GM23338 (cell line): ENCODE data around the gene SHISAL2A. TPM values are rescaled to one million over a fixed set of nuclear protein-coding genes. Genes with fewer than 3 reads are reported as not detected.

Source experiments
- ATAC-seq: fragments of 200-7000 bp; cut with Tn5 transposase; 3 replicates; pipeline ENCODE4 v1.9.1; 2020
- DNase-seq: peaks from one replicate; pipeline ENCODE4 v3.0.0-alpha.2; 2015; ENCODE audit warnings: low spot score
- H2AFZ ChIP-seq: fragments of 200-600 bp; sonication (generic); 2 replicates; pipeline ENCODE4 v1.8.0; 2016; ENCODE audit warnings: antibody characterized with exemption, mild to moderate bottlenecking, moderate library complexity
- H3F3A ChIP-seq: fragments of 200-600 bp; sonication (generic); replicated peaks from 2 replicates; pipeline ENCODE4 v1.8.0; 2017; ENCODE audit warnings: antibody characterized with exemption, mixed run types, low read depth
- H3K27ac ChIP-seq: fragments of 200-600 bp; sonication (generic); 2 replicates; pipeline ENCODE4 v1.6.1; 2016; ENCODE audit warnings: low read depth
- H3K27me3 ChIP-seq: fragments of 200-600 bp; sonication (generic); 2 replicates; pipeline ENCODE4 v1.8.0; 2016; ENCODE audit warnings: mild to moderate bottlenecking, mixed run types, moderate library complexity; ENCODE audit not compliant: insufficient read depth
- H3K36me3 ChIP-seq: fragments of 200-600 bp; sonication (generic); 2 replicates; pipeline ENCODE4 v1.8.0; 2016; ENCODE audit warnings: mild to moderate bottlenecking; ENCODE audit not compliant: insufficient read depth
- H3K4me1 ChIP-seq: fragments of 200-600 bp; sonication (generic); 2 replicates; pipeline ENCODE4 v1.8.0; 2016; ENCODE audit warnings: mild to moderate bottlenecking, moderate library complexity; ENCODE audit not compliant: insufficient read depth
- H3K4me2 ChIP-seq: fragments of 200-600 bp; sonication (generic); 2 replicates; pipeline ENCODE4 v1.7.1; 2017; ENCODE audit warnings: mixed run types
- H3K4me3 ChIP-seq: fragments of 200-600 bp; sonication (generic); 2 replicates; pipeline ENCODE4 v1.6.1; 2016; ENCODE audit warnings: mixed run types
- H3K79me2 ChIP-seq: fragments of 200-600 bp; sonication (generic); replicated peaks from 2 replicates; pipeline ENCODE4 v1.8.0; 2017; ENCODE audit warnings: mild to moderate bottlenecking; ENCODE audit not compliant: insufficient read depth
- H3K9me2 ChIP-seq: fragments of 200-600 bp; sonication (generic); 2 replicates; pipeline ENCODE4 v1.8.0; 2017; ENCODE audit not compliant: insufficient read depth
- H4K20me1 ChIP-seq: fragments of 200-600 bp; sonication (generic); replicated peaks from 2 replicates; pipeline ENCODE4 v1.8.0; 2017; ENCODE audit warnings: mild to moderate bottlenecking; ENCODE audit not compliant: insufficient read depth
- H3K27ac Mint-ChIP-seq: 2 replicates; pipeline ENCODE4 v1.8.0; 2020; ENCODE audit warnings: inconsistent platforms, mild to moderate bottlenecking, moderate library complexity, mixed read lengths
- H3K27me3 Mint-ChIP-seq: 3 replicates; pipeline ENCODE4 v1.8.0; 2022; ENCODE audit warnings: low read depth, mild to moderate bottlenecking, moderate library complexity, mixed read lengths, inconsistent platforms; ENCODE audit not compliant: insufficient read depth, poor library complexity
- H3K36me3 Mint-ChIP-seq: 3 replicates; pipeline ENCODE4 v1.8.0; 2021; ENCODE audit warnings: low read depth, mild to moderate bottlenecking, inconsistent platforms, moderate library complexity, mixed read lengths
- H3K4me1 Mint-ChIP-seq: 3 replicates; pipeline ENCODE4 v1.8.0; 2020; ENCODE audit warnings: mild to moderate bottlenecking, inconsistent platforms, mixed read lengths
- H3K4me3 Mint-ChIP-seq: 3 replicates; pipeline ENCODE4 v1.8.0; 2021; ENCODE audit warnings: moderate library complexity, mild to moderate bottlenecking, inconsistent platforms, mixed read lengths
- H3K9me3 Mint-ChIP-seq: 3 replicates; pipeline ENCODE4 v1.8.0; 2020; ENCODE audit warnings: moderate library complexity, mild to moderate bottlenecking, inconsistent platforms, mixed read lengths
- ETS1 ChIP-seq: IDR thresholded peaks from 2 replicates; pipeline ENCODE4 v1.6.1; 2016; ENCODE audit warnings: antibody characterized with exemption
- EZH2 ChIP-seq: fragments of 200-600 bp; sonication (generic); IDR thresholded peaks from one replicate; pipeline ENCODE4 v1.8.0; 2017; ENCODE audit warnings: antibody characterized with exemption, mild to moderate bottlenecking, low read depth; ENCODE audit not compliant: unreplicated experiment
- EZH2phosphoT487 ChIP-seq: fragments of 200-600 bp; sonication (generic); IDR thresholded peaks from one replicate; pipeline ENCODE4 v1.8.1; 2018; ENCODE audit warnings: antibody characterized with exemption; ENCODE audit not compliant: unreplicated experiment
- JUNB ChIP-seq: IDR thresholded peaks from one replicate; pipeline ENCODE4 v1.6.1; 2016; ENCODE audit warnings: antibody characterized with exemption; ENCODE audit not compliant: unreplicated experiment
- NANOG ChIP-seq: IDR thresholded peaks from 2 replicates; pipeline ENCODE4 v1.6.1; 2016; ENCODE audit warnings: antibody characterized with exemption, borderline replicate concordance
- REST ChIP-seq: IDR thresholded peaks from one replicate; pipeline ENCODE4 v1.6.1; 2018; ENCODE audit warnings: antibody characterized with exemption; ENCODE audit not compliant: unreplicated experiment
- STAT1 ChIP-seq: IDR thresholded peaks from one replicate; pipeline ENCODE4 v1.6.1; 2016; ENCODE audit warnings: antibody characterized with exemption; ENCODE audit not compliant: unreplicated experiment
- ZNF114 ChIP-seq: fragments of 250-450 bp; sonication (Bioruptor Pico); IDR thresholded peaks from 2 replicates; pipeline ENCODE4 v1.5.0; 2020; ENCODE audit warnings: mild to moderate bottlenecking, moderate library complexity
- polyA plus RNA-seq: library from polyadenylated mRNA; unstranded; fragments of >200 nt; fragmentation: Nextera tagmentation; extraction: Ambion mirVana; gene quantifications from 2 replicates; pipeline ENCODE4 v1.2.1, GENCODE V29; 2016
- total RNA-seq: library from RNA; depleted of rRNA; stranded (reverse); fragments of >200 nt; shearing (Covaris generic); gene quantifications from 2 replicates; pipeline ENCODE4 v1.2.3, GENCODE V29; 2014

The SHISAL2A gene
- total and polyA plus RNA-seq, 2 experiments from 2014 or later = 0.10 to 1.2 TPM

GRCh38 chr1:52603630-52604029 lies 29.3 kb upstream of the SHISAL2A start:
- Mint-ChIP-seq H3K27ac (no peak overlapping the region), H3K27me3 (peaks cover 38% of the 10 kb centered on the region), H3K4me3 (peak overlapping the region; percentile 74), H3K36me3 (peaks cover 2% of the 10 kb centered on the region; the same call in 2 of the 3 replicates), H3K9me3 (peaks cover 2% of the 10 kb centered on the region; the same call in 1 of the 3 replicates), H3K4me1 (peaks cover 10% of the 10 kb centered on the region)
- Histone ChIP-seq H3K4me2 (no peak overlapping the region), H3K79me2 (no peaks in the 10 kb centered on the region), H4K20me1 (no peaks in the 10 kb centered on the region; the same call in 1 of the 2 replicates), H3K36me3 (no peaks in the 10 kb centered on the region), H2AFZ (no peak overlapping the region), H3K27me3 (peaks cover 45% of the 10 kb centered on the region), H3K4me3 (no peak overlapping the region), H3K9me2 (no peaks in the 10 kb centered on the region), H3F3A (no peaks in the 10 kb centered on the region; the same call in 1 of the 2 replicates), H3K4me1 (0 out of 2 replicates have a peak, but pooled peaks cover 10% of the 10 kb centered on the region), H3K27ac (no peak overlapping the region)
- ATAC-seq (no peak), DNase-seq (no peak)
- TF ChIP-seq REST = no peak
- TF ChIP-seq EZH2phosphoT487 = no peak
- no peak for TF ChIP-seq ETS1
- no peak for TF ChIP-seq NANOG

- Histone ChIP-seq H3K79me2 (no peaks in the 10 kb centered on the region), H3K27me3 (peaks cover 45% of the 10 kb centered on the region), H2AFZ (no peak overlapping the region), H3K36me3 (no peaks in the 10 kb centered on the region), H3K9me2 (no peaks in the 10 kb centered on the region), H3K27ac (no peak overlapping the region), H3K4me3 (no peak overlapping the region), H3K4me2 (no peak overlapping the region), H3F3A (no peaks in the 10 kb centered on the region; the same call in 1 of the 2 replicates), H3K4me1 (0 out of 2 replicates have a peak, but pooled peaks cover 10% of the 10 kb centered on the region), H4K20me1 (no peaks in the 10 kb centered on the region; the same call in 1 of the 2 replicates)
- Mint-ChIP-seq H3K9me3 (no peaks in the 10 kb centered on the region), H3K4me3 (no peak overlapping the region), H3K4me1 (peaks cover 10% of the 10 kb centered on the region), H3K27me3 (peaks cover 40% of the 10 kb centered on the region), H3K27ac (no peak overlapping the region), H3K36me3 (peaks cover 2% of the 10 kb centered on the region; the same call in 2 of the 3 replicates)
- ATAC-seq (no peak), DNase-seq (no peak)
- TF ChIP-seq EZH2 (no peak), ZNF114 (CRISPR knock-in tag) (no peak), STAT1 (no peak), JUNB (no peak), EZH2phosphoT487 (no peak), ETS1 (no peak)
Observed at GRCh38 chr1:52604063-52604770, 28.8 kb upstream of the SHISAL2A start.
